H9 (cell line): Measurements from ENCODE around the gene SATL1. TPM values are rescaled to one million over a fixed set of nuclear protein-coding genes. Genes with fewer than 3 reads are reported as not detected.

Experiments
- DNase-seq: peaks from one replicate; pipeline ENCODE4 v3.0.0-alpha.2; 2017
- H2AFZ ChIP-seq: one replicate; pipeline ENCODE4 v1.6.1; 2013; ENCODE audit warnings: mild to moderate bottlenecking, low read length, control low read depth, moderate library complexity
- H2AK5ac ChIP-seq: 2 replicates; pipeline ENCODE4 v1.6.1; 2013; ENCODE audit warnings: low read length, control low read depth, mixed read lengths; ENCODE audit not compliant: insufficient read length
- H2BK120ac ChIP-seq: one replicate; pipeline ENCODE4 v1.6.1; 2013; ENCODE audit warnings: low read depth, mild to moderate bottlenecking, low read length, control low read depth, inconsistent platforms; ENCODE audit not compliant: poor library complexity, severe bottlenecking
- H2BK12ac ChIP-seq: 2 replicates; pipeline ENCODE4 v1.6.1; 2013; ENCODE audit warnings: low read length, control low read depth, mixed read lengths, low read depth; ENCODE audit not compliant: insufficient read length
- H2BK15ac ChIP-seq: 2 replicates; pipeline ENCODE4 v1.6.1; 2013; ENCODE audit warnings: low read depth, low read length, control low read depth
- H2BK20ac ChIP-seq: one replicate; pipeline ENCODE4 v1.6.1; 2013; ENCODE audit warnings: low read depth, mild to moderate bottlenecking, low read length, control low read depth, inconsistent platforms; ENCODE audit not compliant: poor library complexity, severe bottlenecking
- H2BK5ac ChIP-seq: 2 replicates; pipeline ENCODE4 v1.6.1; 2013; ENCODE audit warnings: low read length, control low read depth, mixed read lengths; ENCODE audit not compliant: insufficient read length
- H3K14ac ChIP-seq: 2 replicates; pipeline ENCODE4 v1.6.1; 2013; ENCODE audit warnings: low read length, control low read depth; ENCODE audit not compliant: insufficient read depth
- H3K18ac ChIP-seq: 2 replicates; pipeline ENCODE4 v1.6.1; 2013; ENCODE audit warnings: low read depth, mild to moderate bottlenecking, mixed read lengths, low read length, control low read depth; ENCODE audit not compliant: insufficient read length
- H3K23ac ChIP-seq: 2 replicates; pipeline ENCODE4 v1.6.1; 2013; ENCODE audit warnings: low read length, control low read depth, mixed read lengths, low read depth; ENCODE audit not compliant: insufficient read length
- H3K23me2 ChIP-seq: 2 replicates; pipeline ENCODE4 v1.6.1; 2013; ENCODE audit warnings: low read depth, mild to moderate bottlenecking, mixed read lengths, low read length, control low read depth; ENCODE audit not compliant: insufficient read length, poor library complexity, severe bottlenecking
- H3K27ac ChIP-seq: 2 replicates; pipeline ENCODE4 v1.5.1; 2013; ENCODE audit warnings: low read length, control low read depth, mixed read lengths, low read depth; ENCODE audit not compliant: insufficient read length
- H3K27me3 ChIP-seq: 2 replicates; pipeline ENCODE4 v1.6.1; 2013; ENCODE audit warnings: low read length, control low read depth, inconsistent platforms; ENCODE audit not compliant: insufficient read depth
- H3K4ac ChIP-seq: 2 replicates; pipeline ENCODE4 v1.6.1; 2013; ENCODE audit warnings: low read depth, mild to moderate bottlenecking, control low read depth, inconsistent platforms, low read length, moderate library complexity
- H3K4me1 ChIP-seq: 2 replicates; pipeline ENCODE4 v1.6.1; 2013; ENCODE audit warnings: low read length, control low read depth, inconsistent platforms; ENCODE audit not compliant: insufficient read depth
- H3K4me2 ChIP-seq: 2 replicates; pipeline ENCODE4 v1.6.1; 2013; ENCODE audit warnings: low read length, control low read depth, mixed read lengths; ENCODE audit not compliant: insufficient read length, insufficient read depth
- H3K56ac ChIP-seq: 2 replicates; pipeline ENCODE4 v1.6.1; 2013; ENCODE audit warnings: low read depth, mild to moderate bottlenecking, mixed read lengths, low read length, control low read depth; ENCODE audit not compliant: insufficient read length
- H3K79me1 ChIP-seq: 2 replicates; pipeline ENCODE4 v1.6.1; 2013; ENCODE audit warnings: low read depth, mild to moderate bottlenecking, moderate library complexity, low read length, control low read depth, inconsistent platforms; ENCODE audit not compliant: insufficient read depth, poor library complexity, severe bottlenecking
- H3K79me2 ChIP-seq: 2 replicates; pipeline ENCODE4 v1.6.1; 2013; ENCODE audit warnings: low read length, control low read depth, inconsistent platforms; ENCODE audit not compliant: insufficient read depth
- H3K9ac ChIP-seq: 2 replicates; pipeline ENCODE4 v1.6.1; 2013; ENCODE audit warnings: low read length, control low read depth, mixed read lengths; ENCODE audit not compliant: insufficient read length; ENCODE audit errors: extremely low read depth
- H3K9me3 ChIP-seq: one replicate; pipeline ENCODE4 v1.6.1; 2013; ENCODE audit warnings: low read depth, low read length, inconsistent platforms; ENCODE audit not compliant: control insufficient read depth
- H3T11ph ChIP-seq: one replicate; pipeline ENCODE4 v1.6.1; 2013; ENCODE audit warnings: mild to moderate bottlenecking, low read length, control low read depth, inconsistent platforms
- H4K20me1 ChIP-seq: one replicate; pipeline ENCODE4 v1.6.1; 2013; ENCODE audit not compliant: control insufficient read depth, insufficient read length, insufficient read depth
- H4K5ac ChIP-seq: 2 replicates; pipeline ENCODE4 v1.6.1; 2013; ENCODE audit warnings: low read depth, mild to moderate bottlenecking, mixed read lengths, low read length, control low read depth; ENCODE audit not compliant: insufficient read length
- H4K8ac ChIP-seq: replicated peaks from 2 replicates; pipeline ENCODE4 v1.6.1; 2013; ENCODE audit warnings: low read length, control low read depth, mixed read lengths, low read depth; ENCODE audit not compliant: insufficient read length
- H4K91ac ChIP-seq: 2 replicates; pipeline ENCODE4 v1.6.1; 2013; ENCODE audit warnings: low read depth, mild to moderate bottlenecking, moderate library complexity, mixed read lengths, low read length, control low read depth; ENCODE audit not compliant: insufficient read length
- H3K27ac Mint-ChIP-seq, 3 experiments: 2 replicates in 2 of 3; 3 replicates in 1 of 3; pipeline ENCODE4 v1.8.0; 2020 to 2021; ENCODE audit warnings: mixed read lengths in 3 of 3, mild to moderate bottlenecking in 1 of 3, moderate library complexity in 1 of 3
- H3K27me3 Mint-ChIP-seq: 2 replicates; pipeline ENCODE4 v1.8.0; 2021; ENCODE audit warnings: low read depth, mild to moderate bottlenecking, moderate library complexity, mixed read lengths
- H3K36me3 Mint-ChIP-seq, 3 experiments: 2 replicates in 2 of 3; 3 replicates in 1 of 3; pipeline ENCODE4 v1.8.0; 2020 to 2021; ENCODE audit warnings: low read depth in 3 of 3, mixed read lengths in 3 of 3; ENCODE audit not compliant: insufficient read depth in 1 of 3
- H3K4me1 Mint-ChIP-seq, 2 experiments: 2 replicates each; pipeline ENCODE4 v1.8.0; 2020; ENCODE audit warnings: mixed read lengths in 2 of 2
- H3K4me3 Mint-ChIP-seq, 2 experiments: 2 replicates in 1 of 2; 3 replicates in 1 of 2; pipeline ENCODE4 v1.8.0; 2020 to 2021; ENCODE audit warnings: mild to moderate bottlenecking in 2 of 2, mixed read lengths in 2 of 2, moderate library complexity in 1 of 2
- H3K9me3 Mint-ChIP-seq, 2 experiments: 2 replicates in 1 of 2; 3 replicates in 1 of 2; pipeline ENCODE4 v1.8.0; 2020; ENCODE audit warnings: mild to moderate bottlenecking in 2 of 2, mixed read lengths in 2 of 2, moderate library complexity in 1 of 2
- WGBS: extraction: QIAGEN DNeasy Blood & Tissue Kit; methylation state at CpG from one replicate; pipeline ENCODE4 v1.1.7; 2013; ENCODE audit warnings: missing lambda C conversion rate, low lambda C conversion rate, mixed read lengths; ENCODE audit not compliant: insufficient read length; ENCODE audit errors: extremely low coverage; 5-methylcytosine and 5-hydroxymethylcytosine counted together
- total RNA-seq: library from RNA; stranded (reverse); gene quantifications from 2 replicates; pipeline ENCODE4 v1.2.1, GENCODE V29; 2021
- TF ChIP-seq, protein P1 (sequence below): fragments of 200-600 bp; sonication (generic); conservative IDR thresholded peaks from 3 replicates; pipeline ENCODE4 v1.8.0; 2021; ENCODE audit warnings: antibody characterized with exemption, mild to moderate bottlenecking

Gene SATL1
- total RNA-seq, 1 experiment from 2014 or later = 0.31 TPM

DNA sequence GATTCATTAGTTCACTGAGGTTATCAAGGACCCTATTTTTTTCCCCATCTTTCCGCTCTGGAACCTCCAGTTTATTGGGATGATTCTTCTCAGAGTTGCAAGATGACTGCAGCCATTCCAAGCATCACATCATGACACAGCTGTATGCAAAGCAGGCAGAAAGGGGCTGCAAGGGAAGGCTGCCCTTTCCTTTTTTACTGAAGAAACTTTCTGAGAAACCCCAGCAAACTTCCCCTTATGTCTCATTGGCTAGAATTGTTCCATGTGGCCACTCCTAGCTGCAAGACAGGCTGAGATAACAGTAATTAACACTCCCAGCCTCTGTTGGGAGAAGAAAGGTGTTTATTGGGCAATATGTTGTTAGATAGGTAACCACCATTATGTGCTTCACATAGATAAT, 102.6 kb downstream of the SATL1 start:
- no peak overlapping the region for H2BK12ac ChIP-seq

More for the DNA sequence above, 102.6 kb downstream of the SATL1 start:
- Histone ChIP-seq H3K27ac (no peak overlapping the region), H3K4ac (no peak overlapping the region), H2BK20ac (no peak overlapping the region), H2BK5ac (no peak overlapping the region), H4K5ac (no peak overlapping the region), H3K79me2 (no peaks in the 10 kb centered on the region), H2AK5ac (no peak overlapping the region), H3T11ph (no peak overlapping the region), H3K9me3 (peaks cover 17% of the 10 kb centered on the region), H4K91ac (no peak overlapping the region), H3K23ac (no peak overlapping the region), H3K14ac (no peak overlapping the region), H4K8ac (no peak overlapping the region), H3K4me2 (no peak overlapping the region), H3K27me3 (no peaks in the 10 kb centered on the region), H4K20me1 (no peaks in the 10 kb centered on the region), H3K56ac (no peak overlapping the region), H2BK120ac (no peak overlapping the region), H2AFZ (no peak overlapping the region), H2BK15ac (no peak overlapping the region), H3K23me2 (no peaks in the 10 kb centered on the region), H3K9ac (no peak overlapping the region), H3K79me1 (no peaks in the 10 kb centered on the region), H3K18ac (no peak overlapping the region), H3K4me1 (no peaks in the 10 kb centered on the region)
- no peak for DNase-seq
- H3K27ac Mint-ChIP-seq = no peak overlapping the region
- H3K36me3 Mint-ChIP-seq = no peaks in the 10 kb centered on the region
- TF ChIP-seq, protein P1, sequence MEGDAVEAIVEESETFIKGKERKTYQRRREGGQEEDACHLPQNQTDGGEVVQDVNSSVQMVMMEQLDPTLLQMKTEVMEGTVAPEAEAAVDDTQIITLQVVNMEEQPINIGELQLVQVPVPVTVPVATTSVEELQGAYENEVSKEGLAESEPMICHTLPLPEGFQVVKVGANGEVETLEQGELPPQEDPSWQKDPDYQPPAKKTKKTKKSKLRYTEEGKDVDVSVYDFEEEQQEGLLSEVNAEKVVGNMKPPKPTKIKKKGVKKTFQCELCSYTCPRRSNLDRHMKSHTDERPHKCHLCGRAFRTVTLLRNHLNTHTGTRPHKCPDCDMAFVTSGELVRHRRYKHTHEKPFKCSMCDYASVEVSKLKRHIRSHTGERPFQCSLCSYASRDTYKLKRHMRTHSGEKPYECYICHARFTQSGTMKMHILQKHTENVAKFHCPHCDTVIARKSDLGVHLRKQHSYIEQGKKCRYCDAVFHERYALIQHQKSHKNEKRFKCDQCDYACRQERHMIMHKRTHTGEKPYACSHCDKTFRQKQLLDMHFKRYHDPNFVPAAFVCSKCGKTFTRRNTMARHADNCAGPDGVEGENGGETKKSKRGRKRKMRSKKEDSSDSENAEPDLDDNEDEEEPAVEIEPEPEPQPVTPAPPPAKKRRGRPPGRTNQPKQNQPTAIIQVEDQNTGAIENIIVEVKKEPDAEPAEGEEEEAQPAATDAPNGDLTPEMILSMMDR = no peak
- H3K4me3 Mint-ChIP-seq = no peak overlapping the region
- no CpG with 5 or more reads among the region's 1 CpG for WGBS
- H3K4me1 Mint-ChIP-seq = no peaks in the 10 kb centered on the region
- H3K9me3 Mint-ChIP-seq = peaks cover 26 to 30% of the 10 kb centered on the region in 2 experiments
- H3K27me3 Mint-ChIP-seq = no peaks in the 10 kb centered on the region
